Thymus (tissue), 11 donors: ENCODE measurements around the gene PRR33. TPM values are rescaled to one million over a fixed set of nuclear protein-coding genes. Genes with fewer than 3 reads are reported as not detected.
A peak's percentile ranks its signal among the peaks of the same experiment; 100 is the strongest.
"Not testable (repeated sequence)": the region's sequence is repeated elsewhere in the genome, so short reads cannot be mapped to it uniquely, and the experiment has no call there.

Source experiments
- DNase-seq, 9 donors: peaks; one replicate each; pipeline ENCODE4 v3.0.0-alpha.2; 2013; ENCODE audit warnings: low spot score in 9 of 9, low read depth in 6 of 9, missing footprints in 1 of 9
- H3K27ac ChIP-seq, 2 donors: one replicate each; pipeline ENCODE4 v1.5.1; 2013; ENCODE audit warnings: control low read depth in 1 of 2, low read depth in 1 of 2, low read length in 1 of 2, mild to moderate bottlenecking in 1 of 2, moderate library complexity in 1 of 2
- H3K27me3 ChIP-seq, 2 donors: one replicate each; pipeline ENCODE4 v1.5.1; 2013; ENCODE audit warnings: low read length in 1 of 2; ENCODE audit not compliant: control insufficient read depth in 2 of 2, insufficient read depth in 1 of 2
- H3K36me3 ChIP-seq, 2 donors: one replicate each; pipeline ENCODE4 v1.5.1; 2013; ENCODE audit warnings: low read length in 1 of 2, mild to moderate bottlenecking in 1 of 2, moderate library complexity in 1 of 2; ENCODE audit not compliant: control insufficient read depth in 2 of 2, insufficient read depth in 2 of 2
- H3K4me1 ChIP-seq, 2 donors: one replicate each; pipeline ENCODE4 v1.5.1; 2013; ENCODE audit warnings: low read length in 2 of 2; ENCODE audit not compliant: control insufficient read depth in 2 of 2, insufficient read depth in 2 of 2
- H3K4me3 ChIP-seq, 2 donors: one replicate each; pipeline ENCODE4 v1.5.1; 2013; ENCODE audit warnings: low read length in 2 of 2, control low read depth in 1 of 2, mild to moderate bottlenecking in 1 of 2
- H3K9me3 ChIP-seq, 2 donors: one replicate each; pipeline ENCODE4 v1.5.1; 2013; ENCODE audit warnings: low read length in 1 of 2, mild to moderate bottlenecking in 1 of 2; ENCODE audit not compliant: control insufficient read depth in 2 of 2, insufficient read depth in 1 of 2
- WGBS: extraction: QIAGEN DNeasy Blood & Tissue Kit; methylation state at CpG from one replicate; pipeline ENCODE4 v1.1.7; 2013; 5-methylcytosine and 5-hydroxymethylcytosine counted together
- polyA plus RNA-seq: library from polyadenylated mRNA; stranded (reverse); fragments of 200-250 nt; gene quantifications from one replicate; pipeline ENCODE4 v1.2.3, GENCODE V29; 2013
- total RNA-seq: library from RNA; stranded (reverse); fragments of 120-200 nt; gene quantifications from one replicate; pipeline ENCODE4 v1.2.4, GENCODE V29; 2013
- donor health status: healthy.

The PRR33 gene
- total and polyA plus RNA-seq, 2 donors: 0.18 TPM; not detected in 1

GRCh38 chr11:1879941-1880720, 11.6 kb downstream of the PRR33 start:
- Histone ChIP-seq H3K27me3 (no peaks in the 10 kb centered on the region), H3K27ac (peak overlapping the region; percentile 25 to 73), H3K9me3 (no peaks in the 10 kb centered on the region), H3K36me3 (peaks cover 14 to 27% of the 10 kb centered on the region in 2 donors), H3K4me1 (peaks cover 0 to 43% of the 10 kb centered on the region in 2 donors), H3K4me3 (no peak overlapping the region)
- 95% methylated on average over 32 of the region's 32 CpGs for WGBS
- no peak for DNase-seq

DNA sequence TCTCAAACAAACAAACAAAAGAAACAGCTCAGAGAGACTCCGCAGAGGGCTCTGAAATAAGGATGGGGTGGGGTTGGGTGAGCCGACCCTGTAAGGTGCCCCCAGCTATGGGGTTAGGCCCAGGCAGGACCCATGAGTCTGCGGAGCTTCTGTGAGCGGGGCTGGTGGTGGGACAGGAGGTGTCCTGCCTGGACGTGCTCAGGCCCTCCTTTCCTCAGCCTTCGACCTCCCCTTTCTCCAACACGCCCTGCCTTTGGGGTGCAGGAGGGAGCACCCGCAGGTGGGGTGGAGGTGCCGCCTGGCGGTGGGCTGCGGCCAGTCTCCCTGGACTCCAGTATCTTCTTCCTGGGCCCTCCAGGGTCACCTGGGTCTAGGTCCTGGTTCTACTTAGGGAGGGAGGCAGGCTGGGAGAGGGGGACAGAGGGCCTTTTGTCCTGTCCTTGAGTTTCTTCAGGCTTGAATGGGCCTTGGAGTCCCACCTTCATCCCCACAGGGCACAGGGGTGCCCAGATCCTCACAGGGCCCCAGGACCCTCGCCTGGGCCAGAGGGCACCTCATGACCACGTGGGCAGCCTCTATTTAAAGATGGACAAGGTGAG, 12.3 kb downstream of the PRR33 start:
- 96% methylated on average over 13 of the region's 13 CpGs for WGBS
- Histone ChIP-seq H3K4me1 (peaks cover 0 to 44% of the 10 kb centered on the region in 2 donors), H3K27ac (no peak overlapping the region)

GRCh38 chr11:1878137-1879031, 13.3 kb downstream of the PRR33 start:
- no peak for DNase-seq
- Histone ChIP-seq H3K27me3 (no peaks in the 10 kb centered on the region), H3K9me3 (no peaks in the 10 kb centered on the region), H3K36me3 (peaks cover 3 to 10% of the 10 kb centered on the region in 2 donors), H3K4me3 (no peak overlapping the region), H3K27ac (peak overlapping the region in 1 of 2 donors; percentile 43), H3K4me1 (peaks cover 0 to 44% of the 10 kb centered on the region in 2 donors)
- 95% methylated on average over 30 of the region's 30 CpGs for WGBS

More for the DNA sequence above, 12.3 kb downstream of the PRR33 start:
- H3K4me3 ChIP-seq: no peak overlapping the region
- peaks cover 10 to 21% of the 10 kb centered on the region in 2 donors for H3K36me3 ChIP-seq
- H3K27me3 ChIP-seq: no peaks in the 10 kb centered on the region
- no peak for DNase-seq
- no peaks in the 10 kb centered on the region for H3K9me3 ChIP-seq

GRCh38 chr11:1877211-1878136, 14.2 kb downstream of the PRR33 start:
- no peak for DNase-seq
- Histone ChIP-seq H3K9me3 (no peaks in the 10 kb centered on the region), H3K4me3 (no peak overlapping the region), H3K27ac (peak overlapping the region in 1 of 2 donors; percentile 43), H3K36me3 (peaks cover 0 to 4% of the 10 kb centered on the region in 2 donors), H3K27me3 (no peaks in the 10 kb centered on the region), H3K4me1 (peaks cover 0 to 35% of the 10 kb centered on the region in 2 donors)
- 85% methylated on average over 33 of the region's 33 CpGs for WGBS

DNA sequence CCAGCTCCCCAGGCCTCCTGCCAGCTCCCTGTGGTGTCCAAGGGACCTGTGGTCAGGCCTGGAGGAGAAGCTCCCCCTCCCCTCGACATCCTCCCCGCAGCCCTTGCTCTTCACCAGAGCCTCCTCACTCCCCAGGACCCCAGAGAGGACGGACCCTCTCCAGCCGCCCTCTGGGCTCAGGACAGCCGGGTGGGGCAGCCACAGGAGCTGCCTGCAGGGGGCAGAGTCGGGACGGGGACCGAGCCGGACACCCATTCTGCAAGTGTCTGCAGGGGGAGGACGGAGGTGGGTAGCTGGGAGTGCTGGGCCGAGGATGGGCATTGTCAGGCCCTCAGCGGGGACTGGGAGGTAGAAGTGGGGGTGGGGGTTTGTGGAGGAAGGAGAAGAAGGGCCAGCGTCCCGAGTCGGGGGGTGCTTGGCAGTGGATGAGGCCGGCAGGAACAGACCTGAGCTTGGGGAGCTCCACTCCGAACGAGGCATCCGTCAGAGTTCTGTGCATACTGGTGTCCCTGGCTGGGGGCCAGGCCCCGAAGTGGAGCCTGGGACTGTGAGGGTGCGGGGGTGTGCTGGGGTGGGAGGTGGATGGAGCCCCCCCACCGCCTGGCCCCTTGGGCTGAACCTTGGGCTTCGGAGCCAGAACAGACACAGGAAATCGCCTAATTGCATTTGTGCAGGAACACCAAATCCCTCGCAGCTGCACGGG, 15.2 kb downstream of the PRR33 start:
- Histone ChIP-seq H3K4me3 (no peak overlapping the region), H3K27me3 (no peaks in the 10 kb centered on the region), H3K27ac (no peak overlapping the region), H3K36me3 (peaks cover 0 to 4% of the 10 kb centered on the region in 2 donors), H3K9me3 (no peaks in the 10 kb centered on the region), H3K4me1 (peaks cover 0 to 25% of the 10 kb centered on the region in 2 donors)
- DNase-seq: no peak
- WGBS: 82% methylated on average over 26 of the region's 26 CpGs

DNA sequence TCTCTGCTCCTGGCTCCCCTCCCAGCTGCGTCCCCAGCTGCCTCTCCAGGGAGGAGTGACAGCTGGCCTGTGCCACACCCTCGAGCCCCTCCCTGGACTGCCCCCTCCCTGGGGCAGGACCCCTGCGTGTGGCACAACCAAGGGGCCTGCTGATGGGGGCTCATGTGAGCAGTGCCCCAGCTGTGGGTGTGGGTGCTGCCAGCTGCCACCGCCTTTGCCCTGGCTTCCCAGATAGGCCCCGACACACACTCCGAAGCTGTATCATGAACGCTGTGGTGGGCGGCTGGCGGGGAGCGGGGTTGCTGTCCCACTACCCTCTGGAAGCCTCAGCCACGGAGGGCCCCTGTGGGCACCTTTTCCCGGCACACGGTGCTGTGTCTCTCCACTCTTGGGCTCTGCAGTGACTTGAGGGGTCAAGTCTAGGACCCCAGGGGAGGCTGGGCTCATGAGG, 15.8 kb downstream of the PRR33 start:
- H3K27me3 ChIP-seq, H3K36me3 ChIP-seq, H3K9me3 ChIP-seq, H3K27ac ChIP-seq, H3K4me3 ChIP-seq, DNase-seq: not testable (repeated sequence)
- WGBS: 81% methylated on average over 13 of the region's 13 CpGs
- H3K4me1 ChIP-seq: peaks cover 0 to 24% of the 10 kb centered on the region in 2 donors

GRCh38 chr11:1875093-1875850, 16.4 kb downstream of the PRR33 start:
- peaks cover 0 to 9% of the 10 kb centered on the region in 2 donors for H3K27me3 ChIP-seq
- H3K36me3 ChIP-seq: no peaks in the 10 kb centered on the region
- H3K27ac ChIP-seq: no peak overlapping the region
- no peak for DNase-seq
- peaks cover 0 to 23% of the 10 kb centered on the region in 2 donors for H3K4me1 ChIP-seq
- no peak overlapping the region for H3K4me3 ChIP-seq
- no peaks in the 10 kb centered on the region for H3K9me3 ChIP-seq
- 78% methylated on average over 28 of the region's 28 CpGs for WGBS
